ENCODE results near the gene HSDL1. TPM values are rescaled to one million over a fixed set of nuclear protein-coding genes. Genes with fewer than 3 reads are reported as not detected.
A peak's percentile ranks its signal among the peaks of the same experiment; 100 is the strongest.

Gene HSDL1
- total and polyA plus RNA-seq, 10 of the 15 experiments (the other 5 are each of a cell fraction or from before 2014, with no cell fraction given), result 2.0 to 13.4 (median 5.6) TPM

- no peak for TF ChIP-seq PRDM15 (CRISPR knock-in tag; IDR thresholded peaks at IDR 0.05)
- TF ChIP-seq GABPA (IDR thresholded peaks at IDR 0.05; ENCODE audit: low read depth), result no peak
- TF ChIP-seq FOS (IDR thresholded peaks at IDR 0.05; ENCODE audit: borderline replicate concordance, extremely low read depth, insufficient read length), result no peak
- TF ChIP-seq NR2C2 (IDR thresholded peaks at IDR 0.05; ENCODE audit: borderline replicate concordance, control insufficient read depth, insufficient read length, low read depth), result no peak
- no peak for TF ChIP-seq IRF3 (IDR thresholded peaks at IDR 0.05)
- no peak for TF ChIP-seq ZBTB40 (IDR thresholded peaks at IDR 0.05; ENCODE audit: borderline replicate concordance)
- no peak for TF ChIP-seq STAT3 (IDR thresholded peaks at IDR 0.05; ENCODE audit: low read depth, low read length)
- no peak for TF ChIP-seq NFYB (IDR thresholded peaks at IDR 0.05; ENCODE audit: insufficient read depth, low read depth, low read length)
- TF ChIP-seq SIN3A (IDR thresholded peaks at IDR 0.05; ENCODE audit: low read depth, low read length), result peak; percentile 45; the same call in 1 of the 2 replicates
- TF ChIP-seq RUNX3 (IDR thresholded peaks at IDR 0.05; ENCODE audit: low read length), result peak; percentile 96
- TF ChIP-seq ATF3 (IDR thresholded peaks at IDR 0.05; ENCODE audit: borderline replicate concordance, extremely low read depth, low read depth, low read length), result no peak
- TF ChIP-seq WRNIP1 (IDR thresholded peaks at IDR 0.05; ENCODE audit: borderline replicate concordance, low read depth, low read length), result no peak
- no peak for TF ChIP-seq SRF (IDR thresholded peaks at IDR 0.05; ENCODE audit: low read depth in 2 of 2, low read length in 2 of 2)
- no peak for TF ChIP-seq ZBTB33 (IDR thresholded peaks at IDR 0.05)
- TF ChIP-seq NR2F1 (conservative IDR thresholded peaks at IDR 0.05), result no peak
- peak; percentile 89 for TF ChIP-seq CBFB (IDR thresholded peaks at IDR 0.05; ENCODE audit: low read depth)
These were observed 56.1 kb downstream of the HSDL1 start (continued) for GRCh38 chr16:84088695-84089395.
